Loucy (cell line): Measurements from ENCODE around the gene APOF.

ENCODE experiments used
- H2AFZ ChIP-seq: fragments of 200-600 bp; sonication (generic); 2 replicates; pipeline ENCODE4 v1.6.0; 2016; ENCODE audit warnings: antibody characterized with exemption, mild to moderate bottlenecking, low read length, moderate library complexity
- H3F3A ChIP-seq: fragments of 200-600 bp; 2 replicates; pipeline ENCODE4 v1.6.0; 2016; ENCODE audit warnings: antibody characterized with exemption, low read depth, mild to moderate bottlenecking
- H3K27me3 ChIP-seq: fragments of 200-600 bp; sonication (generic); 2 replicates; pipeline ENCODE4 v1.6.1; 2014; ENCODE audit warnings: low read length, mild to moderate bottlenecking; ENCODE audit not compliant: insufficient read depth, poor library complexity, severe bottlenecking
- H3K36me3 ChIP-seq: fragments of 200-600 bp; sonication (generic); 2 replicates; pipeline ENCODE4 v1.6.1; 2016; ENCODE audit warnings: low read length; ENCODE audit not compliant: insufficient read depth
- H3K4me1 ChIP-seq: fragments of 200-600 bp; sonication (generic); 2 replicates; pipeline ENCODE4 v1.5.1; 2014; ENCODE audit warnings: low read length, mild to moderate bottlenecking; ENCODE audit not compliant: insufficient read depth, poor library complexity, severe bottlenecking
- H3K4me2 ChIP-seq: fragments of 200-600 bp; sonication (generic); 2 replicates; pipeline ENCODE4 v1.6.0; 2014; ENCODE audit warnings: antibody characterized with exemption, low read length, low read depth, mild to moderate bottlenecking; ENCODE audit not compliant: poor library complexity, severe bottlenecking
- H3K4me3 ChIP-seq: fragments of 200-600 bp; sonication (generic); 2 replicates; pipeline ENCODE4 v1.5.1; 2014; ENCODE audit warnings: low read length, mild to moderate bottlenecking, mixed read lengths; ENCODE audit not compliant: poor library complexity, severe bottlenecking
- H3K79me2 ChIP-seq: fragments of 200-600 bp; sonication (generic); 2 replicates; pipeline ENCODE4 v1.6.1; 2014; ENCODE audit warnings: low read length; ENCODE audit not compliant: insufficient read depth
- H3K9ac ChIP-seq: fragments of 200-600 bp; sonication (generic); 2 replicates; pipeline ENCODE4 v1.6.0; 2014; ENCODE audit warnings: mild to moderate bottlenecking, low read depth, low read length, moderate library complexity; ENCODE audit not compliant: poor library complexity, severe bottlenecking
- H3K9me2 ChIP-seq: fragments of 200-600 bp; sonication (generic); replicated peaks from 2 replicates; pipeline ENCODE4 v1.6.1; 2016; ENCODE audit warnings: low read depth, low read length, mixed read lengths
- H3K9me3 ChIP-seq: fragments of 200-600 bp; sonication (generic); 2 replicates; pipeline ENCODE4 v1.6.1; 2014; ENCODE audit warnings: mild to moderate bottlenecking, antibody characterized with exemption, low read length, low read depth; ENCODE audit not compliant: insufficient read depth
- H4K20me1 ChIP-seq: fragments of 200-600 bp; sonication (generic); 2 replicates; pipeline ENCODE4 v1.6.0; 2014; ENCODE audit warnings: antibody characterized with exemption, low read length, mild to moderate bottlenecking; ENCODE audit not compliant: insufficient read depth, poor library complexity, severe bottlenecking
- CTCF ChIP-seq: fragments of 200-600 bp; sonication (generic); conservative IDR thresholded peaks from 2 replicates; pipeline ENCODE4 v1.5.1; 2014; ENCODE audit warnings: mild to moderate bottlenecking, antibody characterized with exemption, low read length
- EZH2phosphoT487 ChIP-seq: fragments of 200-600 bp; IDR thresholded peaks from 2 replicates; pipeline ENCODE4 v1.6.1; 2018; ENCODE audit warnings: antibody characterized with exemption, mild to moderate bottlenecking, moderate library complexity, borderline replicate concordance

Gene APOF

GRCh38 chr12:56398324-56398723, 35.7 kb upstream of the APOF start:
- Histone ChIP-seq H4K20me1 (no peaks in the 10 kb centered on the region), H3K36me3 (no peaks in the 10 kb centered on the region), H3K4me2 (no peak overlapping the region), H3K4me3 (no peak overlapping the region), H2AFZ (no peak overlapping the region), H3K79me2 (no peaks in the 10 kb centered on the region), H3K4me1 (no peaks in the 10 kb centered on the region), H3K9ac (no peak overlapping the region), H3F3A (no peaks in the 10 kb centered on the region), H3K27me3 (no peaks in the 10 kb centered on the region), H3K9me2 (no peaks in the 10 kb centered on the region), H3K9me3 (no peaks in the 10 kb centered on the region)
- TF ChIP-seq EZH2phosphoT487 (no peak), CTCF (no peak)

- no peak overlapping the region for H3K9ac ChIP-seq
- TF ChIP-seq CTCF (no peak), EZH2phosphoT487 (no peak)
- H3K4me3 ChIP-seq = no peak overlapping the region
- no peaks in the 10 kb centered on the region for H4K20me1 ChIP-seq
- H3F3A ChIP-seq = no peaks in the 10 kb centered on the region
- no peak overlapping the region for H3K4me2 ChIP-seq
- no peaks in the 10 kb centered on the region for H3K79me2 ChIP-seq
- H3K9me2 ChIP-seq = no peaks in the 10 kb centered on the region
- no peaks in the 10 kb centered on the region for H3K36me3 ChIP-seq
- H3K27me3 ChIP-seq = no peaks in the 10 kb centered on the region
- no peaks in the 10 kb centered on the region for H3K4me1 ChIP-seq
- H3K9me3 ChIP-seq = no peaks in the 10 kb centered on the region
- H2AFZ ChIP-seq = no peak overlapping the region
These were observed 29.7 kb upstream of the APOF start for GRCh38 chr12:56392331-56392730.

GRCh38 chr12:56391721-56392120, 29.1 kb upstream of the APOF start:
- Histone ChIP-seq H3K4me1 (no peaks in the 10 kb centered on the region), H3K36me3 (no peaks in the 10 kb centered on the region)

More at GRCh38 chr12:56391721-56392120, 29.1 kb upstream of the APOF start:
- no peaks in the 10 kb centered on the region for H3K27me3 ChIP-seq
- H3K4me2 ChIP-seq = no peak overlapping the region
- no peak for TF ChIP-seq EZH2phosphoT487
- no peak for TF ChIP-seq CTCF
- no peaks in the 10 kb centered on the region for H3K9me2 ChIP-seq
- H2AFZ ChIP-seq = no peak overlapping the region
- no peaks in the 10 kb centered on the region for H3K79me2 ChIP-seq
- H3K9ac ChIP-seq = no peak overlapping the region
- H4K20me1 ChIP-seq = no peaks in the 10 kb centered on the region
- no peaks in the 10 kb centered on the region for H3F3A ChIP-seq
- no peak overlapping the region for H3K4me3 ChIP-seq
- H3K9me3 ChIP-seq = no peaks in the 10 kb centered on the region
